Kasumi-1 (cell line): ENCODE data around the gene NUP35.

ENCODE experiments used
- DNase-seq, 2 experiments: peaks; one replicate each; lab custom pipeline; 2025; lab: John Stamatoyannopoulos, UW

Gene NUP35, protein sequence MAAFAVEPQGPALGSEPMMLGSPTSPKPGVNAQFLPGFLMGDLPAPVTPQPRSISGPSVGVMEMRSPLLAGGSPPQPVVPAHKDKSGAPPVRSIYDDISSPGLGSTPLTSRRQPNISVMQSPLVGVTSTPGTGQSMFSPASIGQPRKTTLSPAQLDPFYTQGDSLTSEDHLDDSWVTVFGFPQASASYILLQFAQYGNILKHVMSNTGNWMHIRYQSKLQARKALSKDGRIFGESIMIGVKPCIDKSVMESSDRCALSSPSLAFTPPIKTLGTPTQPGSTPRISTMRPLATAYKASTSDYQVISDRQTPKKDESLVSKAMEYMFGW

GRCh38 chr2:183124222-183124956 is at the start of gene NUP35:
NUP35 (plus strand) TSS chr2:183124443; CDS start chr2:183124458, 15 bp downstream.
- peak; percentile 94 to 96 for DNase-seq

GRCh38 chr2:183078163-183078463 is 46.1 kb upstream of the NUP35 start:
- peak in 1 of 2 experiments; percentile 63 for DNase-seq

DNA sequence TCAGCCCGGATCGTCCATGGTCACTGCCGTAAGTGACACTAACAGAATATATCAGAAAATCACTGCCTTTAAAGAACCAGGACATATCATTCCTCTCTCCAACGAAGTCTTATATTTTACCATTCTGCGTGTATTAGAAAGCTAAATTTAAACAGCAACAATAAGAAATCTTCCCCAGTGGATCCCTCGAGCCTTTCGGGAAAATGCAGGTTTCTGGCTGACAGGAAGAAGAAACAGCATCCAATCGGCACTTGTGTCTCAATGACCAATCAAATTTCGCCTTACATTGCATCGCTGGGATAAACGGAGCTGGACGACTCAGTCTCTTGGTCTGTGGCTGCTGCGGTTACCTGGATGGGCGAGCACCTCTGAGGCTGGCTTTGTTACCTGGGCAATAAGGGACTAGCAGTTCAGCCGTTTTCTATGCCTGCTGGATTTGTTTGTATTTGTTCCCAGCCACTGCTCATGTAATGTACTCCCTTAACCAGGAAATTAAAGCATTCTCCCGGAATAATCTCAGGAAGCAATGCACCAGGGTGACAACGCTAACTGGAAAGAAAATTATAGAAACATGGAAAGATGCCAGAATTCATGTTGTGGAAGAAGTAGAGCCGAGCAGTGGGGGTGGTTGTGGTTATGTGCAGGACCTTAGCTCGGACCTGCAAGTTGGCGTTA is 45.6 kb upstream of the NUP35 start, which contains the start of gene DUSP19:
DUSP19 (plus strand) TSS at position 284 of the 675 bp plus-strand sequence; CDS start at position 471, 187 bp downstream.
- peak; percentile 88 to 91 for DNase-seq

DNA sequence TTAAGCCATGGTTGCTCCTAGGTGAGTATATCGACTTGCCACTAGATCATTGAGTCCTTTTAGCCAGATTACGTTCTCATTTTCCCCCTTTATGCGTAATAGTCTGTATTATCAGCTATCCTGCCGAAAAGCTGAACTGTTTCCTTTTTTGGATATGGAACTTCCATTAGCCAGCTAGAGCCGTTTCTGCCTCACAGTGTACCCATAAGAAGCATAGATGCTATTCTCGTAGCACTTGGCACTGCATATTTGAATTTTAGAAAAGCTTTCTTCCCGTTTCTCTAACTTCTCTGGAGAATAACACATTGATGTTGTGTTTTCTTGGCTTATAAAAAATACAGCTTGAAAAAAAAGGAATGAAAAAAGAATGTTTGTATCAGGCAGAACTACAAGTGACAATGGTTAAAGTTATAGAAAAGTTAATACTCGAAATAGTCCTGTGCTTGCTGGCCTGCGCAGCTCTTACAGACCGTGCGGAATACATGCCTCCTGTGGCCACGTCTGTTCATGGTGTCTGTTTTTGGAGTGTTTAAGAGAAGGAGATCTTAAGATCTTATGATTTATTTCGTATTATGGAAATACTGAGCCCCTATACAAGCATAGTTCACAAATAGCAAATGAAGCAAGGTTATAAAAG is 45.0 kb upstream of the NUP35 start:
- DNase-seq, result peak; percentile 76 to 87

DNA sequence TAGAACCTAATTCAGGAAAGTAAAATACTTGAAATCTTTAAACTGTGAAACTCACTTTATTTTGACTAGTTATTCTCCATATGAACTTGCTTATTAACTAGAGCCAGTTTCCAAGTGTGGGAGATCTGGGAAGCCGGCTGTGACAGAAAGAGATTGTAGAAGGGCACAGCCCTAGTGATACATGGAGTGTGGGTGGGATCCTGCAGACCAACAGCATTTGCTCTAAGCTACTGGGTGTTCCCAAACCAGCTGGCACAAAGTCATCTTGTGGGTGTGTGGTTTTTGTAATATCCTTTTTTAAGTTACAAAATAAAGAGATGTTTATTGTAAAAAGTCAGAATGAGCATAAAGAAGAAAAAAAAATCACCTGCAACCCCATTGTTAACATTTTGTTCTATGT is 42.3 kb upstream of the NUP35 start:
- DNase-seq, result no peak

DNA sequence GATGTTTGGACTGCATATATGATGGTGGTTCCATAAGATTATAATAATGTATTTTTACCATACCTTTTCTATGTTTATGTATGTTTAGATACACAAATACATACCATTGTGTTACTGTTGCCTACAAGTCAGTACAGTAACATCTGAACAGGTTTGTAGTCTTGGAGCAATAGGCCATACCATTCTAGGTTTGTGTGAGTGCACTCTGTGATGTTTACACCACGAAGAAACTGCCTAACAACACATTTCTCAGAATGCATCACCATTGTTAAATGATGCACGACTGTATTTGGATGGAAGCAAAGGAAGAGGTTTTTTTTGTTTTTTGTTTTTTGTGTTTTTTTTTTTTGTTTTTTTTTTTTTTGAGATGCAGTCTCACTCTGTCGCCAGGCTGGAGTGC is 36.2 kb upstream of the NUP35 start:
- DNase-seq, result no peak

DNA sequence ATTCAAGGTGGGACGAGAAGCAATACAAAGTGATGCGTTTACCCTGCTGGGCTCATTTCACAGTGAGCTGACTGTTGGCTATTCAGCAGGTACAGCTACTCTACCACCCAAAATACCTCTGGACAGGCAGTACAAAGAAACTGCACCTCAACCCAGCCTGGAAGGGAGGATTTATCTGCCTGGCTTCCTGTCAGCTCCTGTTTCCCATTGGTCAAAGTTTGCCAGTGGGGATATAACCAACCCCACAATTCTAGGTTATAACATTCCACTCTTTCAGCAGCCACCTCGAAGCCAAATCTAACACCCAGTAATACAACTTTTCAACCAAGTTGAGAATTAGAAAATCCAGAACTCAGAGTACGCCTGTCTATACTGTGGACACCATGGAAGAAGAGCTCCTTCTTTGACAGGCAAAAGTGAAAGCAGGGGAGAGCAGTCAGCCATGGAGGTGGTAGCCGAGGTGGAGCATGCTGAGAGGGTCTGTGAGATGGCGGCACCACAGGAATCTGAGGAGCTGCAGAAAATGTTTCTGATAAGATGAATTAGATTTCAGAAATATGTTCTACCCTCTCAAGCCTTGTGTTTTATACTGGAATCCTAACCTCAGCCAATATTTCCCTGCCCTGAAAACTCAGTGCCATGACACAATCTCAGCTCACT is 34.9 kb upstream of the NUP35 start:
- DNase-seq, result no peak

DNA sequence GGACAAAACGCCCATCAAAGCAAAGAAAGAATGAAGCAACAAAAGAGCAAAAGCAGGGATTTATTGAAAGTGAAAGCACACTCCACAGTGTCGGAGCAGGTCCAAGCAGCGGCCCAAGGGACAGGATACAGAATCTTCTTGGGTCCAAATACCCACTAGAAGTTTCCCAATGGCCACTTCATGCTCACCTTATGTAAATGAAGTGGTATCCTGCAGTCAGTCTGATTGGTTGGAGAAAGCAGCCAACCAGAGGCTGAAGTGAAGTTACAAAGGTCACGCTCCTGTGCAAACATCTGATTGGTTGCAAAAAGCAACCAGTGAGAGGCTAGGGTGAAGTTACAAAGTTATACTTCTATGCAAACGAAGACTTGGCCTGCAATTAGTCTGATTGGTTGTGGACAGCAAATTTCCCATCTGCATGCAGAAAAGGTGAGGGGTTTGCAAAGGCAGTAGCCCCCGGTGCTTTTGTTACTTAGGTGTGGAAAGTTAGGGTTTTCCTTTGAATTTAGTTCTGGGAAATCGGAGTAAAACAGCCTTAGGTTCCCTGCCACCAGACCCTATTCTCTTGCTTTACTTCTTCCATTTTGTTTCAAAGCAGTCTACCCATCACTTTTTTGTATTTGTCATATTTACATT is 32.8 kb upstream of the NUP35 start:
- DNase-seq, result no peak

GRCh38 chr2:183091954-183092345 is 32.3 kb upstream of the NUP35 start:
- no peak for DNase-seq

GRCh38 chr2:183093857-183094657 is 30.2 kb upstream of the NUP35 start:
- DNase-seq, result no peak

- DNase-seq, result no peak
Measured at GRCh38 chr2:183105402-183106134, 18.7 kb upstream of the NUP35 start.

DNA sequence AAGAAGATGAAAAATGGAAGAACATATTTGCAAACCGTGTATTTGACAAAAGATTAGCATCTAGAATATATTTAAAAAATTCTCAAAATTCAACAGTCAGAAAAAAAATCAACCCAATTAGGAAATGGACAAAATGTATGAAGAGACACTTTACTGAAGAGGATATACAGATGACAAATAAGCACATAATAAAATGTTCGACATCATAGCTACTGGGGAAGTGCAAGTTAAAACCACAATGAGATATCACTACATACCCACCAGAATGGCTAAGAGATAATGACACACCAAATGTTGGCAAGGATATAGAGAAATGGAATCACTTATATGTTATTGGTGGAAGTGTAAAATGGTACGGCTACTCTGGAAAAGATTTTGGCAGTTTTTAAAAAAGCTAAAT is 11.7 kb upstream of the NUP35 start:
- DNase-seq, result no peak

DNA sequence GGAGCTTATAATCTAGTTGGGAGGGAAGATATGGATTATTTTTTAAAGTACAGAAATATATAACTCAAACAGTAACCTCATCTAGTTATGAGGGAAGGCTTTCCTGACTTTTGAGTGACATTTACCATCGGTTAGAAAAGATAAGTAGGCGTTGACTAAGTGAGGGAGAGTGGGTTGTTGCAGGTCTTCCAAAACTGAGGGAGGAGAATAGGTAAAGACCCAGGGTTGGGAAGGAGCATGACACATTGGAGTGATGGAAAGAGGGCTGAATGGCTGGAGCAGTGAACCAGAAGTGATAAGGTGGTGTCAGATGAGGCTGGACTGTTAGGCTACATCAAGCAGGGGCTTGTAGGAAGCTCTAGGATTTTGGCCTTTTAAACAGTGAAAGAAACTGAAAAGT is 10.6 kb upstream of the NUP35 start:
- no peak for DNase-seq

DNA sequence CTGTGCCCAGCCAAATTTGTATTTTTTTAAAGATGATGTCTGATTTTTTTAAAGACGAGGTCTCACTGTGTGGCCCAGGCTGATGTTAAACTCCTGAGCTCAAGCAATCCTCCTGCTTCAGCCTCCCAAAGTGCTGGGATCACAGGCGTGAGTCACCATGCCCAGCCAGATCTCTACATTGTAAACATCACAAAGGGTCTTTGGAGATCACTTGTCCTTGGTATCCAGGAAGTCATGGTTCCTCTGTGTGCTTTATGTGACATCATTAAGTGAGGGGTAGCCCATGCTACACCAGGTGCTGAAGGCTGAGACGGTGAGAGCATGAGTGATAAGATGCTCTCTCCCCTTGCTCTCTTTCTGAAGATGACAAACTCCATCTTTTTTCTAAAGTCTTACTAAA is 7.0 kb upstream of the NUP35 start:
- DNase-seq, result no peak

- DNase-seq, result no peak
Measured at GRCh38 chr2:183123117-183123958, 905 bp upstream of the NUP35 start.

- DNase-seq, result no peak
Measured at GRCh38 chr2:183123959-183124221, 353 bp upstream of the NUP35 start.

- DNase-seq, result peak in 1 of 2 experiments; percentile 76
Measured at GRCh38 chr2:183124957-183125255, 663 bp downstream of the NUP35 start.

GRCh38 chr2:183125659-183126341 is 1.6 kb downstream of the NUP35 start:
- DNase-seq, result peak in 1 of 2 experiments; percentile 22

GRCh38 chr2:183126635-183127034 is 2.4 kb downstream of the NUP35 start:
- DNase-seq, result no peak
